Myocyte (in vitro differentiated cells): ENCODE measurements around the gene FDPS. TPM values are rescaled to one million over a fixed set of nuclear protein-coding genes. Genes with fewer than 3 reads are reported as not detected.
"Not testable (repeated sequence)": the region's sequence is repeated elsewhere in the genome, so short reads cannot be mapped to it uniquely, and the experiment has no call there.

ENCODE experiments used
- DNase-seq: peaks from one replicate; pipeline ENCODE4 v3.0.0-alpha.2; 2012; ENCODE audit warnings: low read depth
- total RNA-seq: library from RNA; depleted of rRNA; stranded (reverse); fragments of >200 nt; gene quantifications from 2 replicates; pipeline ENCODE4 v1.2.3, GENCODE V29; 2014

Gene FDPS
- total RNA-seq, 1 donor from 2014 or later: 536 TPM

DNA sequence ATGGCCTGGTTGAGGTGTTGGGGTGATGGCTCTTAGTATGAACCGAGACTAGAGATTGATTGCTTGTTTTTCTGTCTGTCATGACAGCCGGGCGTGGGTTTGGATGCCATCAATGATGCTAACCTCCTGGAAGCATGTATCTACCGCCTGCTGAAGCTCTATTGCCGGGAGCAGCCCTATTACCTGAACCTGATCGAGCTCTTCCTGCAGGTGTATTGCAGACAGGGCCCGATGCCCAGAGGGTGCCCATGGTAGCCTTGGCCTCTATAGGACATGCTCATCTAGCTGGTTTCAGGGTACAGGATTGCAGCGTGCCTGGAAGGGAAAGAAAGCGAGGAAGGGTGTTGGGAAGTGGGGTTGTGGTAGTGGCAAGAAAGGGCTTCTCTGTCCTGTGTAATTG is 9.4 kb downstream of the FDPS start:
- no peak for DNase-seq

DNA sequence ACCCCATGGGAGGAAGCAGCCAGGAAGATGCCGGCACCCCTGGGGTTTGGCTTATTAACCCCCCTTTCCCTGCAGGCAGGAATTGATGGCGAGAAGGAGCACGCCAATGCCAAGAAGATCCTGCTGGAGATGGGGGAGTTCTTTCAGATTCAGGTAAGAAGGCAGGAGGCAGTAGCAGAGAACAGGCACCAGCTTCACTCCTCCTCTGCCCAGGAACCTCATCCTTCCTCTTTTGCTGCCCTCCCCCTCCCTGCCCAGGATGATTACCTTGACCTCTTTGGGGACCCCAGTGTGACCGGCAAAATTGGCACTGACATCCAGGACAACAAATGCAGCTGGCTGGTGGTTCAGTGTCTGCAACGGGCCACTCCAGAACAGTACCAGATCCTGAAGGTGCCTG is 10.9 kb downstream of the FDPS start:
- no peak for DNase-seq

DNA sequence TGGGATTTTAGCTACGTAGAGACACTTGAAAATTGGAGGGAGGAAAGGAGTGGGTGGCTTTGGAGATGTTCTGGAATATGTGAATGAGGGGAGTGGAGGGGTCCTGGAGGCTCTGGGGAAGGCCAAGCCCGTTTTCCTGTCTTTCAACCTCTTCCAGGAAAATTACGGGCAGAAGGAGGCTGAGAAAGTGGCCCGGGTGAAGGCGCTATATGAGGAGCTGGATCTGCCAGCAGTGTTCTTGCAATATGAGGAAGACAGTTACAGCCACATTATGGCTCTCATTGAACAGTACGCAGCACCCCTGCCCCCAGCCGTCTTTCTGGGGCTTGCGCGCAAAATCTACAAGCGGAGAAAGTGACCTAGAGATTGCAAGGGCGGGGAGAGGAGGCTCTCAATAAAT is 11.6 kb downstream of the FDPS start:
- DNase-seq: no peak

DNA sequence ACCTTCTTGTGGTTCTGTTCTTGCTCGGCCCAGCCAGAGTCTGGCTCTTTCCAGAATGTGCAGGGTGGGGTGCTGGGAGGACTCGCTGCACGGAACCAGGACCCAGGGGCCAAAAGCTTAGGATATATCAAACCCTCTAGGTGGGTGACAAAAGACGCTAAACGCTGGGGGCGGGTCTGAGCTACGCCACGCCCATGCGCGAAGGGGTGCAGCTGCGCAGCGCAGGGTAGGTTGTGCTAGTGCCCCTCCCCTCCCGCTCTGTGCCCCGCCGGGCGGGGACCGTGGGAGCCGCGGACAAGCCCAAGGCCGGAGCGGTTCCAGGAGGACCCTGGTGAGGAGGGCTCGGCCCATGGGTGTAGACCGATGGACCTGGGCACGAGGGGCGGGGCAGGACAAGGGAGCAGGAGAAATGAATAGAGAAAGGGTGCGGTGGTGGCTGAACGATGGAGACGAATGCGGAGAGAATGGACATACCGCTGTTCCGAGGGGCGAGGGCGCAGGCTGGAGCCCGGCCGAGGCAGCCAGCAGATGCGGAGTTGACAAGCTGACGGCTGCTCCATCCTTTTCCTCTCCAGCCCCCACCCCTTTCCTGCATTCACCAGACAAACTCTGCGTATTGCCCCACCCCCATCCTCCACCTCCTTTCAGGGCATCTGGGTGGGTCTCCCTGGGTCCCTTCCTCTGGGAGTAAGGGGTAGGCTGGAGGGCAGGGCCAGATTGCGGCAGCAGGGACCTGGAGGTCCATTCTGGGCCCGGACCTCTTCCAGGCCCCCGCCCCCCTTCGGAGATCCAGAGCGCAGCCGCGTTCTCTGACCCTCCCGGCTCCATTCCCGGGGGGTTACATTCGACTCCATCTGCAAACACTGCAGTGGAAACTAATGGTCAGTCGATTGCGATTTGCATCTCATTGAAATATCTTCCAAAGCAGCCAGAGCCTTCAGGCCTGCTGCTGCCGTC is 12.3 kb downstream of the FDPS start, which contains the start of gene RUSC1:
TSS of gene RUSC1 (plus strand) at position 234 of the 957 bp plus-strand sequence. CDS start 880 bp downstream, outside the sequence.
- peak; percentile 64 for DNase-seq

DNA sequence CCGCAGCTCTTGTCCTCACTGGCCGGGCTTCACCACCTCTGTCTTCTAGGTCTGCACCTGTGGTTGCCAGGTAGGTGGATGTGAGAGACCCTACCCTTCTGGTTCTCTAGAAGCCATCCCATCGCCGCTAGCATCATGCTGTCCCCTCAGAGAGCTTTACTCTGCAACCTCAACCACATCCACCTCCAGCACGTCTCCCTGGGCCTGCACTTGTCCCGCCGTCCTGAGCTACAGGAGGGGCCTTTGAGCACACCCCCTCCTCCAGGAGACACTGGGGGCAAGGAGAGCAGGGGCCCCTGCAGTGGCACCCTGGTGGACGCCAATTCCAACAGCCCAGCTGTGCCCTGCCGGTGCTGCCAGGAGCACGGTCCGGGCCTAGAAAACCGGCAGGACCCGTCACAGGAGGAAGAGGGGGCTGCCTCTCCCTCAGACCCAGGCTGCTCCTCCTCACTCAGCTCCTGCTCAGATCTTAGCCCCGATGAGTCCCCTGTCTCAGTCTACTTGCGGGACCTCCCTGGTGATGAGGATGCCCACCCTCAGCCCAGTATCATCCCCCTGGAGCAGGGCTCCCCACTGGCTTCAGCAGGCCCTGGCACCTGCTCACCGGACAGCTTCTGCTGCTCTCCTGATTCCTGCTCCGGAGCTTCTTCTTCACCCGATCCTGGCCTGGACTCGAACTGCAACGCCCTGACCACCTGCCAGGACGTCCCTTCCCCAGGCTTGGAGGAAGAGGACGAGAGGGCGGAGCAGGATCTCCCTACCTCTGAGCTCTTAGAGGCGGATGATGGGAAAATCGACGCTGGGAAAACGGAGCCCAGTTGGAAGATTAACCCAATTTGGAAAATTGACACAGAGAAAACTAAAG is 13.2 kb downstream of the FDPS start:
- no peak for DNase-seq

DNA sequence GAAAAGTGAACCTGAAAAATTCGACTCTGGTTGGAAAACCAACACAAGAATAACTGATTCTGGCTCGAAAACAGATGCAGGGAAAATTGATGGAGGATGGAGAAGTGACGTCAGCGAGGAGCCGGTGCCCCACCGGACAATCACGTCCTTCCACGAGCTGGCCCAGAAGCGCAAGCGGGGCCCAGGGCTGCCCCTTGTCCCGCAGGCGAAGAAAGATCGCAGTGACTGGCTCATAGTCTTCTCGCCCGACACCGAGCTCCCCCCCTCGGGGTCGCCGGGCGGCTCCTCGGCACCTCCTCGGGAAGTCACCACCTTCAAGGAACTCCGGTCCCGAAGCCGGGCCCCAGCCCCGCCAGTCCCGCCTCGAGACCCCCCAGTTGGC is 13.9 kb downstream of the FDPS start:
- no peak for DNase-seq

DNA sequence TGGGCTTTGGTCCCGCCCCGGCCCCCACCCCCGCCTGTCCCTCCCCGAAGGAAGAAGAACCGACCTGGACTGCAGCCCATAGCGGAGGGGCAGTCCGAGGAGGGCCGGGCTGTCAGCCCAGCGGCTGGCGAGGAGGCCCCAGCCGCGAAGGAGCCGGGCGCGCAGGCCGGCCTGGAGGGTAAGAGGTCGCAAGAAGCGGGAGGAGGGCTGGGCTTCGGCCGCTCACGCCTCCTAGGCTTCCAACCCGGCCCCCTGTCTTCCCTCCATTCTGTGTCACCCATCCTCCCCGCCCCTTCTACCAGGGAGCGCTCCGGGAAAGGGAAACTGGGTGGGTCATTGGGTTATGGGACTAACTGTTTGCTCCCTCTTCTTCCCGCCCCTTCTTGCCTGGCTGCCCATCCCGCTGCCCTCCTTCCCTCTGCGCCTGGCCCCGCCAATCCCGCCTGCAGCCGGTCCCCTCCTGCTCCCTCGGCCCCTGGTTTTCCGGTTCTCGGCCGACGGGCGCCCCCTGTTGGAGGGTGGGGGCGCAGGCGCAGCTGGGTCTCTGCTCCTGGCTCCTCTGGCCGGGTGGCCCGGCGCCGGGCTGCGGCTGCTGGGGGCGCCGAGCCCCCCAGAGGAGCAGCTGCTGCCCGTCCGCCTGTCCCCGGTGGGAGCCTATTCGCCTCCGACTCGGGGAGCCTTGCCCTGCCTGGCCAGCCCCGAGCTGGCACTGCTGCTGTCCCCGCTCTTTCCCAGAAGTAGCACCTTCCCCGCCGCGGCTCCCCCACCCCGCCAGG is 14.5 kb downstream of the FDPS start:
- peak; percentile 97 for DNase-seq

DNA sequence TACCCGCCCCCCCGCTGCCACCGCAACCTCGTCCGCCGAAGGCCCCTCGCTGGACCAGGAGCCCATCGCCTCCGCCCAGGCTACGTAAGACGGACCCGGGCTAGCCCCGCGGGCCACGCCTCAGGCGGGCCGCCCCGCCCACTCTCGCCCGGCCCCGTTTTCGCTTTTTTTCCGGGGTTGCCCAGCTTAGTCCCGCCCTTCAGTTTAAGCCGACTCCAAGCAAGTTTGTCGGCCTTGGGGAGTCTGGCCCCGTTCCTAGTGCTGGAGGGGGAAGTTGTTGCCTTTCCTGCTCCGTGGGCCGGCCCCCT is 15.0 kb downstream of the FDPS start:
- DNase-seq: peak; percentile 87

DNA sequence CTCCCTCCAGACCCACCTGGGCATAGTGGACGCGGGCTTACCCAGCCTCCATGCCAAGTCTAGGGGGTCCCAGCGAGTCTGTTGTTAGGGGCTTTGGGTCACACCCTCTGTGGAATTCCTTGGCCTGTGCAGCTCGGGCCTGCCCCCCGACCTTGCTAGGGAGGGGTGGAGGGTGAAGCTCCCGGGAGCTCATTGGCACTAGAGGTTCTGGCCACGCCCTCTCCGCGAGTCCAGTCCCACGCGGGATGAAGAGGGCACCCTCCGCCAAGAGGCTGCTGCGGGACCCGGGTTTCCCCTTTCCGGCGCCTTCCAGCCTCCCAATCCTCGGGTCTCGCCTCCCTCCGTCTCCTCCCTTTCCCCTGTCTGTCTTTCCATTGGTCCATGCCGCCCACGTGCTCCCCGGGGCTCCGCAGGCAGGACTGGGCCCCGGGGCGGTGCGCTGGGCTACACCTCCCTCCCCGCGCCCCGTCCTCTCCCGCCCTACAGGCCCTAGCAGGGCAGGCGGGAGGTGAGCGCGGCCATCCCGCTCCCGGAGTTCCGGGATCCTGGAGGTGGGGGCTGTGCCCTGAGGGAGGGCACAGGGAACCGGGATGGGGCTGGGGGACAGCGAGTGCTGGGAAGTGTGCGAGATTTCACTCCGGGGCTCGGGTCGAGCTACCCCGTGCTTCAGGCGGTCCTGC is 15.5 kb downstream of the FDPS start:
- peak; percentile 98 for DNase-seq

DNA sequence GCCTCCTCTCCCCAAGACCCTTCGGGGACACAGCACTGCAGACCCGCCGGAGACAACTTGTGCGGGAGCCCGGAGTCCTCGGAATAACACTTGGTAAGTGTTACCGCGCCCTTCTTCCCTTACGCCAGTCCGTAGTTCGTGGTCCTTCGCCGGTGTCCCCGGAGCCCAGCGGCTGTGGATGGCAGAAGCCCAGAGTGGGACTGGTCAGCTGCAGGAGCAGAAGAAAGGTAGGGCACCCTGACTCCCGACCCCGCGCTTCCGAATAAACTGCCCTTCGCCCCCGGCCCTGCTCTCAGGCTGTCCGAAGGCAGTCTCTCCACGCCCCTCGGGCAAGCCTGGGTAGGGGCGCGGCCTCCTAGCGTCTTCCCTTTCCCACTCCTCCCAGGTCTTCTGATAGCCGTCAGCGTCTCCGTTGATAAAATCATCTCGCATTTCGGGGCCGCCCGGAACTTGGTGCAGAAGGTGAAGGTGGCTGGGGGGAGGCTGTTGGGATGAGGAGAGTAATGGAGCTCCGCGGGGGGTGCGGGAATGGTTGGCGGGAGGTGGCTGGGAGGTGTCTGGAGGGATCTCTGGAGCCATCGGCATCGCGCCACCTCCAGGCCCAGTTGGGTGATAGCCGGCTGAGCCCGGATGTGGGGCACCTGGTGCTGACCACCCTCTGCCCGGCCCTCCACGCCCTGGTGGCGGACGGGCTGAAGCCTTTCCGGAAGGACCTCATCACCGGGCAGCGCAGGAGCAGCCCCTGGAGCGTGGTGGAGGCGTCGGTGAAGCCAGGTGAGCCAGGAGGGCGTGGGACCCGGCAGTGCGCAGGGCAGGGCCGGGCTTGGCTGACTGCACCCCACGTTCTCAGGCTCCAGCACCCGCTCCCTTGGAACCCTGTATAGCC is 16.3 kb downstream of the FDPS start:
- DNase-seq: peak; percentile 69

DNA sequence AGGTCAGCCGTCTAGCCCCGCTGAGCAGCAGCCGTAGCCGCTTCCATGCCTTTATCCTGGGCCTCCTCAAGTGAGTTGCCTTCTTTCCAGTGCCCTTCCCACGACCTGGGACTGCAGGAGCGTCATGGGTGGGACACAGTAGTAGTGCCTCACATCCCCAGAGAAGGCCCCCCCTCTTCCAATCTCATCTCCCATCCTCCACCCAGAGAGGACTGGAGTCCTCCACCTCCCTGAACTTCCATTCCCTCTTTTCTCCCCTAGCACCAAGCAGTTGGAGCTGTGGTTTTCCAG is 16.9 kb downstream of the FDPS start:
- no peak for DNase-seq

DNA sequence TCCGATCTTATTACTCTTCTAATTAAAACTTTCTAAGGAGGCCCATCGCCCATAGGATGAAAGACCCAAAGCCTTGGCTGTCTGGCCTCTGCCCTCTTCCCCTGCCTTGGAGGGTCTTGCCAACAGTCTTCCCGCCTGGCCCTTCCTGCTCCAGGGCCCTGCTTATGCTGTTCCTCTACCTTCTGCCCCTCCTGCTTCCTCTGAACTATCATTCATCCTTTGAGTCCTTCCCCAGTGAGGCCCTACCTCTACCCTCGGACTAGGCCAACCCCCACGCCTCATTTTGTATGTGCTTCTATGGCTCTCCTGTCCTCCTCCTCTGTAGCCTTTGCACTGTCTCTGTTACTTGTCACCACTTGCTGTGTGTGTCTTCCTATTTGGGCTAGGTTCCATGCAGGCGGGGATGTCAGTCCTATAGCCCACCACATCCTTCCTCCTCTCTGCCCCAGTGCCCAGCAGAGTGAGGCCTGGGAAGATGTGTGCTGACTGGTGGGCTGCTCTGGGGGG is 17.4 kb downstream of the FDPS start:
- DNase-seq: no peak

DNA sequence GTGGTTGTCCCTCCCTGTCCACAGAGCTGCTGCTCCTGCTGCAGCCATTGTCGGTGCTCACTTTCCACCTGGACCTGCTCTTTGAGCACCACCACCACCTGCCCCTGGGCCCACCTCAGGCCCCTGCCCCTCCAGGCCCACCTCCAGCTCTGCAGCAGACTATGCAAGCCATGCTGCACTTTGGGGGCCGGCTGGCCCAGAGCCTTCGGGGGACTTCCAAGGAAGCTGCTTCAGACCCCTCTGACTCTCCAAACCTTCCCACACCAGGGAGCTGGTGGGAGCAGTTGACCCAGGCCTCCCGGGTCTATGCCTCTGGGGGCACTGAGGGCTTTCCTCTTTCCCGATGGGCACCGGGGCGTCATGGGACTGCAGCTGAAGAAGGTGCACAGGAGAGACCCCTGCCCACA is 18.0 kb downstream of the FDPS start:
- DNase-seq: no peak

DNA sequence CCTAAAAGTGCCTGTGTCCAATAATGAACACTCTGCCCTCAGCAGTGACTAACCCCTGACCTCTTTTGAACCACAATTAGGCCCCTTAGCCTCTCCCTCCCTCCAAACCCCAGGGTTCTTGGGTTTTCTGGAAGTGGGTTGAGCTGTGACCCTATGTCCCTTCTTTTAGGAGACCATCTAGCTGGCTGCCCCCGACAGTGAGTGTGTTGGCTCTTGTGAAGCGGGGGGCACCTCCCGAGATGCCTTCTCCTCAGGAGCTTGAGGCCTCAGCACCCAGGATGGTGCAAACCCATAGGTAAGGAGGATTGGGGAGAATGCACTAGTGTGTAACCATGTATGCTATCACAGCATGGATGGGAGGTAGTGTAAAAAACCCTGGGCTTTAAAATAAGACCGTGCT is 19.3 kb downstream of the FDPS start:
- no peak for DNase-seq

DNA sequence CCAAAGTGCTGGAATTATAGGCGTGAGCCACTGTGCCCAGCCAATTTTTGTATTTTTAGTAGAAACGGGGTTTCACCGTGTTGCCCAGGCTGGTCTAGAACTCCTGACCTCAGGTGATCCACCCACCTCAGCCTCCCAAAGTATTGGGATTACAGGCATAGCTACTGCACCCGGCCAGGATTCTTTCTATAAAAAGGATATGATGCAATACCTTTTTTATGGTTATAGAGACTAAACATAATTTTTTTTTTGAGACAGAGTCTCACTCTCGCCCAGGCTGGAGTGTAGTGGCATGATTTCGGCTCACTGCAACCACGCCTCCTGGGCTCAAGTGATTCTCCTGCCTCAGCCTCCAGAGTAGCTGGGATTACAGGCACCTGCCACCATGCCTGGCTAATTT is 20.2 kb downstream of the FDPS start:
- DNase-seq: not testable (repeated sequence)

DNA sequence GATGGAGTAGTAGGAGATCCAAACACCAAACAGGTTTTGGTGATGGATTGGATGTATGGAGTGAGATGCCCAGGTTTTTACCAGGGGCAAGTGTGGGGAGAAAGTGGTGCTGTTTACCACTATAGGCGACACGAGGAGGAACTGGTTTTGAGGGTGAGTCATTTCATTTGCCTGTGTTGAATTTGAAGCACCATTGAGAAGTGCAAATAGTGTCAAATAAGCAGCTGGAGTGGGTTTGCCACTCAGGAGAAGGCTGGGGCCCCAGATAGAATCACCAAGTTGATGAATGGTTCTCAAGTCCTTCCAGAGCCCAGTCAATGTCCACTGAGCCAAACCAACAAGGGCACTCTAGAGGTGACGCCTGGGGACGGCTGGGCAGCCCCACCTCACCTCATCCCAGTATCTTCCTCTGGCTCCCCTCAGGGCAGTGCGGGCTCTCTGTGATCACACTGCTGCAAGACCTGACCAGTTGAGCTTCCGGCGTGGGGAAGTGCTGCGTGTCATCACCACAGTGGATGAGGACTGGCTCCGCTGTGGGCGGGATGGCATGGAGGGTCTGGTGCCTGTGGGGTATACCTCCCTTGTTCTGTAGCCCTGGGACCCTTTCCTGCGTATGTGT is 21.4 kb downstream of the FDPS start:
- DNase-seq: no peak

DNA sequence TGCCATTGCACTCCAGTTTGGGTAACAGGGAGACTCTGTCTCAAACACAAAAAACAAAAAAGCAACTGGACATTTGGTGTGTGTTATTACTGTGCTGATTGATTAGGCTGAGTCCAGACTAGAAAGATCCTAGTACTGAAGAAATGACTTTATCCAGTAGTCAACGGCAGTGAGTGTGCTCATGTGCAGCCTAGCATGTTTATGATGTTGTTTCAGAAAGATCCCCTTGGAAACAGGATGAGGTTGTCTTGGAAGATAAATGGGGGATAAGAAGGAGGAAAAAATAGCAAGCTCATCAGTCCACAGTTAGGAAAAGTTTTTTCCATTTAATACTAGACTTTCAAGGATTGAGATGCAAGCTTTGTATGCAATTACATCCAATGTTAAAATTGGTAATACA is 26.3 kb downstream of the FDPS start:
- DNase-seq: no peak

DNA sequence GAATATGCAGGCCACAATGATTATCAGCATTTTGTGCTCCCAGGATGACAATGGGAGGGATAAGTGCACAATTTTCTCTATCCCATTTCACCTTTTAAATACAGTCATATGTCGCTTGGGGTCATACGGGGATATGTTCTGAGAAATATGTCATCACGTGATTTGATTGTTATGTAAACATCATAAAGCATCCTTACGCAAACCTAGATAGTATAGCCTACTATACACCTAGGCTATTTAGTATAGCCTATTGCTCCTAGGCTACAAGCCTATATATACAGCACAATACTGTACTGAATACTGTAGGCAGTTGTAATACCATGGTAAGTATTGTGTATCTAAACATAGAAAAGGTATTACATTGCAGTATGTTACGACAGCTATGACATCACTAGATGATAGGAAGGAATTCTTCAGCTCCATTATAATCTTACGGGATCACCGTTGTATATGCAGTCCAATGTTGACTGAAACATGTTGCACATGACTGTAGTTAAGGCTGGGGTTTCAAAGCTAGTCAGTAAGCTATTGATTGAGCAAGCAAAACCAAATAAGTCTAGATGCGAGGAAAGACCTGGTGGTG is 30.9 kb downstream of the FDPS start:
- DNase-seq: no peak

DNA sequence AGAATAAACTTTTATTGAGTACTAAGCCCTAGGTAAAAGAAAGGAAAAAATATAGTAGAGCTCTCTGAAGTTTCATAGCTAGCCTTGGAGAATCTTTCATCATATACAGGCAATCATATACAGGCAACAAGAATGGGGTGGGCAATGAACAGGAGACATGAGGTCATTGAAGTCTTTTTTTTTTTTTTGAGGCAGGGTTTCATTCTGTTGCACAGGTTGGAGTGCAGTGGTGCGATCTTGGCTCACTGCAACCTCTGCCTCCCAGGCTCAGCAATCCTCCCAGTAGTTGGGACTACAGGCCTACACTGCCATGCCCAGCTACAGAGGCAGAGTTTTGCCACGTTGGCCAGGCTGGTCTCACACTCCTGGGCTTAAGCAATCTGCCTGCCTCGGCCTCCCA is 34.2 kb downstream of the FDPS start:
- DNase-seq: no peak
